Body of pancreas (tissue), 4 donors: ENCODE results near the gene RASSF5.

ENCODE experiments used
- CTCF ChIP-seq, 7 experiments: fragments of 450-650 bp in 4 of 7; fragments of 200-600 bp in 3 of 7; sonication (generic) in 3 of 7; IDR thresholded peaks; one replicate each; pipeline ENCODE4 v1.5.1; 2016 to 2019; ENCODE audit warnings: antibody characterized with exemption in 7 of 7
- POLR2A ChIP-seq, 3 donors: fragments of 450-650 bp; IDR thresholded peaks; one replicate each; pipeline ENCODE4 v1.6.1; 2016; ENCODE audit warnings: antibody characterized with exemption in 3 of 3, mild to moderate bottlenecking in 2 of 3

DNA sequence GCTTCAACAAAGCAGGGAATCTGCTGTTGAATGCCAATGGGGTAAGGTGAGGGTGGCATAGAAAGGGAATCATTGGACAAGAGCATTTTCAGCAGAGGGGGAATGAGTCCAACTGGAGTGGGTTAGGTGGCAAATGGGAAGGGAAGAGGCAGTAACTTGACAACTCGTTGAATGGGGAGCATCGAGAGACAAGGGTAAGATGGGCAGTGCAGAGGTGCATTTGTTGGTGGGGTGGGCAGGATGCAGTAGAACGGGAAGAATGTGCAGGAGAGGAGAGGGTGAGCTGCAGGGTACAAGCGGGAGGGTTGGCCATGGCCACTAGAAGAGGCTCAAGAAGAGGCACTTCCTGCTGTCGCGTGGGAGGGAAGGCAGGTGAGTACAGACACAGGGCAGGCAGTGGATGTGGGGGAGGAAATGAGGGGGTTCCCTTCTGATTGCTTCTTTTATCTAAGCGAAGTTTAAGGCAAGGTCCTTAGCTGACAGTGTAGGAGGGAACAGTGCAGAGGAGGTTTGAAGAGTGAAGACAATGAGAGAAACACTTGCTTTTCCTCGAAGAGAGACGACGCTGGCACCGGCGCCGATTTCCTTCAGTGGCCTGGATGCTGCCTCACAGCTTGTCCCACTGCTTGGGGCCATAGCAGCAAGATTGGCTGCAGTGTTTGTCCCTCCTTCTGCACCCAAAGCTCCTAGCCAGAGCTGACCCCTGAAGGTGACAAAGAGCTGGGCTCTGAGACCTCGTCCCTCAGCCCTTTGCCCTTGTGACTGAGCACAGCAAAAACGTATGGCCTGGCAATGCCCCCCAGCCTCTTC is 40.3 kb upstream of the RASSF5 start:
- TF ChIP-seq CTCF (IDR thresholded peaks at IDR 0.05) = no peak
- TF ChIP-seq POLR2A (IDR thresholded peaks at IDR 0.05) = no peak
